Measurements from ENCODE around the gene ZP4. TPM values are rescaled to one million over a fixed set of nuclear protein-coding genes. Genes with fewer than 3 reads are reported as not detected.

The ZP4 gene
- total and polyA plus RNA-seq, 9 of the 15 experiments (the other 6 are each of a cell fraction or from before 2014, with no cell fraction given), result not detected

- TF ChIP-seq THRB (CRISPR knock-in tag; conservative IDR thresholded peaks at IDR 0.05) (no peak), TAL1 (IDR thresholded peaks at IDR 0.05) (no peak), SMARCA4 (IDR thresholded peaks at IDR 0.05) (no peak), ARID3B (CRISPR knock-in tag; IDR thresholded peaks at IDR 0.05; ENCODE audit: borderline replicate concordance) (no peak), HMG20A (CRISPR knock-in tag; conservative IDR thresholded peaks at IDR 0.05) (no peak), ELF1 (tag; IDR thresholded peaks at IDR 0.05) (no peak), MTA2 (IDR thresholded peaks at IDR 0.05; ENCODE audit: low read depth) (no peak), DIDO1 (tag; IDR thresholded peaks at IDR 0.05; ENCODE audit: low read depth) (no peak)
Measured at GRCh38 chr1:237875291-237875690, 15.4 kb downstream of the ZP4 start (continued).

GRCh38 chr1:237873487-237874211 is 17.1 kb downstream of the ZP4 start:
- POLR2A ChIA-PET, result no interaction called here
- Histone ChIP-seq H2AFZ (ENCODE audit: low read depth, low read length) (no peak overlapping the region), H3K27me3 (ENCODE audit: control insufficient read depth in 2 of 2, insufficient read depth in 2 of 2, low read length in 2 of 2) (no peaks in the 10 kb centered on the region), H3K9me1 (ENCODE audit: control insufficient read depth, insufficient read depth, low read length) (no peaks in the 10 kb centered on the region), H3K4me1 (replicated peaks in 1 of 2; ENCODE audit: control insufficient read depth in 2 of 2, insufficient read depth in 2 of 2, low read length in 2 of 2) (no peaks in the 10 kb centered on the region), H3K36me3 (ENCODE audit: control insufficient read depth, insufficient read depth, low read length) (no peaks in the 10 kb centered on the region), H3K27ac (ENCODE audit: extremely low read depth, low read depth, low read length) (no peak overlapping the region), H3K4me3 (no peak overlapping the region), H3K79me2 (ENCODE audit: control insufficient read depth, insufficient read depth, low read length) (no peaks in the 10 kb centered on the region), H3K9me3 (replicated peaks; ENCODE audit: control insufficient read depth, insufficient read depth, low read depth, low read length) (no peaks in the 10 kb centered on the region), H4K20me1 (replicated peaks; ENCODE audit: control insufficient read depth, insufficient read depth, low read length) (no peaks in the 10 kb centered on the region), H3K9ac (ENCODE audit: insufficient read depth in 1 of 2, low read depth in 2 of 2, low read length in 2 of 2) (no peak overlapping the region), H3K4me2 (ENCODE audit: insufficient read depth, low read length) (no peak overlapping the region)
- WGBS (ENCODE audit: insufficient coverage, low coverage, missing lambda C conversion rate), result 4% methylated on average over 4 of the region's 4 CpGs
- CTCF ChIA-PET (ENCODE audit: low intra/inter-chr PET ratio), result no interaction called here
- no peak for ATAC-seq
- intact Hi-C loops (cut with micrococcal nuclease), result no loop called here
- in situ Hi-C loops (cut with MboI), result no loop called here
- BruUV-seq (replicated peaks), result no TSS peak
- no peak for DNase-seq (ENCODE audit: extremely low read depth in 1 of 4, low spot score in 3 of 4)
- FAIRE-seq, result no peak
- TF ChIP-seq CHD1 (IDR thresholded peaks at IDR 0.05; ENCODE audit: low read length), result no peak
- no peak for TF ChIP-seq IFI16 (CRISPR knock-in tag; IDR thresholded peaks at IDR 0.05)
- TF ChIP-seq LEF1 (IDR thresholded peaks at IDR 0.05), result no peak
- no peak for TF ChIP-seq ZNF518B (CRISPR knock-in tag; IDR thresholded peaks at IDR 0.05)
- TF ChIP-seq ZNF644 (tag; IDR thresholded peaks at IDR 0.05; ENCODE audit: low read depth), result no peak
- no peak for TF ChIP-seq SRF (CRISPR knock-in tag; IDR thresholded peaks at IDR 0.05)
- TF ChIP-seq ZNF282 (CRISPR knock-in tag; IDR thresholded peaks at IDR 0.05), result no peak

All from K562 (cell line).